Kidney (tissue), 14 donors: ENCODE results near the gene ASB6. TPM values are rescaled to one million over a fixed set of nuclear protein-coding genes. Genes with fewer than 3 reads are reported as not detected.
"Not testable (repeated sequence)": the region's sequence is repeated elsewhere in the genome, so short reads cannot be mapped to it uniquely, and the experiment has no call there.

Experiments used
- DNase-seq, 5 donors: peaks; one replicate each; pipeline ENCODE4 v3.0.0-alpha.2; 2013 to 2020
- FAIRE-seq: peaks from 2 replicates; lab custom pipeline; 2012; peaks lifted over from hg19 to GRCh38; lab: Jason Lieb, UNC
- H3K27ac ChIP-seq, 2 donors: one replicate each; pipeline ENCODE4 v1.7.0; 2013; ENCODE audit warnings: low read depth in 2 of 2, low read length in 2 of 2, inconsistent platforms in 1 of 2
- H3K27me3 ChIP-seq: one replicate; pipeline ENCODE4 v1.7.1; 2013; ENCODE audit warnings: low read length, inconsistent platforms; ENCODE audit not compliant: control insufficient read depth, insufficient read depth
- H3K36me3 ChIP-seq, 3 donors: one replicate each; pipeline versions ENCODE4 v1.7.0 to v1.7.1; 2013; ENCODE audit warnings: low read length in 3 of 3, control low read depth in 1 of 3, inconsistent platforms in 1 of 3; ENCODE audit not compliant: insufficient read depth in 3 of 3, control insufficient read depth in 2 of 3
- H3K4me1 ChIP-seq, 3 donors: one replicate each; pipeline versions ENCODE4 v1.7.0 to v1.7.1; 2013; ENCODE audit warnings: low read length in 3 of 3, inconsistent platforms in 1 of 3, low read depth in 1 of 3; ENCODE audit not compliant: control insufficient read depth in 2 of 3, insufficient read depth in 2 of 3
- H3K4me3 ChIP-seq, 3 donors: one replicate each; pipeline versions ENCODE4 v1.7.0 to v1.8.1; 2013; ENCODE audit warnings: low read length in 3 of 3, control low read depth in 1 of 3, inconsistent platforms in 1 of 3
- H3K9ac ChIP-seq, 3 donors: one replicate each; pipeline versions ENCODE4 v1.7.0 to v1.7.1; 2013; ENCODE audit warnings: low read length in 3 of 3, control low read depth in 1 of 3, inconsistent platforms in 1 of 3
- H3K9me3 ChIP-seq, 3 donors: one replicate each; pipeline versions ENCODE4 v1.7.0 to v1.7.1; 2013; ENCODE audit warnings: low read length in 3 of 3, control low read depth in 1 of 3, inconsistent platforms in 1 of 3; ENCODE audit not compliant: control insufficient read depth in 2 of 3, insufficient read depth in 1 of 3
- intact Hi-C: fragments of 100-400 bp; cut with DNase I; formaldehyde crosslinking; loops from one replicate; pipeline ENCODE4 v1.11.1; 2022
- polyA plus RNA-seq: library from polyadenylated mRNA; stranded (reverse); fragments of 350-450 nt; fragmentation: Illumina TruSeq; extraction: RNeasy Lipid Tissue Mini Kit (QIAGEN cat#74804); gene quantifications from one replicate; pipeline ENCODE4 v1.2.3, GENCODE V29; 2014; ENCODE audit warnings: low read depth, low replicate concordance; ENCODE audit not compliant: insufficient read depth
- total RNA-seq: library from RNA; stranded (reverse); fragmentation: NEBNext Ultra II Directional; extraction: Animal tissue kit (Norgen Biotek cat#: 25700); gene quantifications from one replicate; pipeline ENCODE4 v1.2.1, GENCODE V29; 2021
- TF ChIP-seq, protein P1 (sequence below): IDR thresholded peaks from 3 replicates; pipeline ENCODE4 v1.5.1; 2012; ENCODE audit warnings: mild to moderate bottlenecking, moderate library complexity, borderline replicate concordance; ENCODE audit not compliant: insufficient read depth; ENCODE audit errors: extremely low read depth
- donor health status: control.
- donor health status: control.
- donor health status: control.
- donor health status: control.
- donor health status: control.
- donor health status: DM: yes; HTN: yes; CAD: no.
- donor health status: Normal renal cell carcinoma (clear cell type).

ASB6 gene
- total and polyA plus RNA-seq, 2 donors from 2014 or later: 18.1 to 22.5 TPM

DNA sequence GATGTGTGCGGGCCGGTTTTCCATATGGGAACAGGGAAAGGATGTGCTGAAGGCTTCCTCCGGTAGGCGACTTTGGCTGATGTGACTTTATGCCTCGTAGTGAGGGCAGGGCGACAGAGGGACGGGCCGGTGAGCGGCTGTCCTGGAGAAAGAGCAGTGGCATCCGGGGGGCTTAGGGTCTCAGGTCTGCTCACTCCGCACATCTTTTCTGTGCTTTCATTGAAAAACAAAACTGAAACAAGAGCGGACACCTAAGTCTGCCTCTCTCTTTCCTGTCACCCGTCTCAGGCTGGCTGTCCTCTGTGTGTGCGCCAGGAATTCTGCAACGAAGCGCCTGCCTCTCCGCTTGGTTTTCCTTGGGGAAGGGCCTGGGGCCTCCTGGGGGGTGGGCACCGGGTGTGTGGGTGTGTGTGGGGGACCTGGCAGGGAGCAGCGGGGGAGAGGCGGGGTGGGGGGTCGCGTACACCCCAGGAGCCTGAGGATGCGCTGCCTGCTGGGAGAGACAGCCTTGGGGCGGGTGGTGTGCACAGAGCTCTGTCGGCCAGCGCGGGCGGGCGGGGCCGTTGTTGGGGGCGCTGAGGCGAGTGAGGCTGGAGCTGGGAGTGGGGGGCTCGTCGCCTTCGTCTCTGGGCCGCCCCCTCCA lies 22.9 kb upstream of the ASB6 start:
- no peak overlapping the region for H3K9ac ChIP-seq
- peak in 2 of 5 donors; percentile 35 to 42 for DNase-seq
- no peaks in the 10 kb centered on the region for H3K27me3 ChIP-seq

DNA sequence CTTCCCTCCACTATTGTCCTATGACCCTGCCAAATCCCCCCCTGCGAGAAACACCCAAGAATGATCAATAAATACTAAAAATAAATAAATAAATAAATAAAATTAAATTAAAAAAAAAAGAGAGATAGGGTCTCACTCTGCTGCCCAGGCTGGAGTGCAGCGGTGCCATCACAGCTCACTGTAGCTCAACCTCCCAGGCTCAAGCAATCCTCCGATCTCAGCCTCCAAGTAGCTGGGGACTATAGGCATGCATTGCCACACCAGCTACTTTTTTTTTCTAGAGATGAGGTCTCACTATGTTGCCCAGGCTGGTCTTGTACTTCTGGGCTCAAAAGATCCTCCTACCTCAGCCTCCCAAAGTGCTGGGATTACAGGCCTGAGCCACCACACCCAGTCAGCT lies 20.3 kb upstream of the ASB6 start:
- H3K9me3 ChIP-seq, H3K36me3 ChIP-seq, FAIRE-seq, DNase-seq, H3K4me1 ChIP-seq, H3K27me3 ChIP-seq, H3K4me3 ChIP-seq, intact Hi-C loops, H3K9ac ChIP-seq, H3K27ac ChIP-seq: not testable (repeated sequence)

More for the DNA sequence above, 22.9 kb upstream of the ASB6 start:
- H3K4me1 ChIP-seq: no peaks in the 10 kb centered on the region
- no peaks in the 10 kb centered on the region for H3K9me3 ChIP-seq
- H3K27ac ChIP-seq: no peak overlapping the region
- intact Hi-C loops: no loop called here
- peak overlapping the region; percentile 11 to 29 (median 24) for H3K4me3 ChIP-seq
- TF ChIP-seq, protein P1, sequence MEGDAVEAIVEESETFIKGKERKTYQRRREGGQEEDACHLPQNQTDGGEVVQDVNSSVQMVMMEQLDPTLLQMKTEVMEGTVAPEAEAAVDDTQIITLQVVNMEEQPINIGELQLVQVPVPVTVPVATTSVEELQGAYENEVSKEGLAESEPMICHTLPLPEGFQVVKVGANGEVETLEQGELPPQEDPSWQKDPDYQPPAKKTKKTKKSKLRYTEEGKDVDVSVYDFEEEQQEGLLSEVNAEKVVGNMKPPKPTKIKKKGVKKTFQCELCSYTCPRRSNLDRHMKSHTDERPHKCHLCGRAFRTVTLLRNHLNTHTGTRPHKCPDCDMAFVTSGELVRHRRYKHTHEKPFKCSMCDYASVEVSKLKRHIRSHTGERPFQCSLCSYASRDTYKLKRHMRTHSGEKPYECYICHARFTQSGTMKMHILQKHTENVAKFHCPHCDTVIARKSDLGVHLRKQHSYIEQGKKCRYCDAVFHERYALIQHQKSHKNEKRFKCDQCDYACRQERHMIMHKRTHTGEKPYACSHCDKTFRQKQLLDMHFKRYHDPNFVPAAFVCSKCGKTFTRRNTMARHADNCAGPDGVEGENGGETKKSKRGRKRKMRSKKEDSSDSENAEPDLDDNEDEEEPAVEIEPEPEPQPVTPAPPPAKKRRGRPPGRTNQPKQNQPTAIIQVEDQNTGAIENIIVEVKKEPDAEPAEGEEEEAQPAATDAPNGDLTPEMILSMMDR: no peak
- H3K36me3 ChIP-seq: no peaks in the 10 kb centered on the region
- no peak for FAIRE-seq

GRCh38 chr9:129661029-129661428 lies 19.1 kb upstream of the ASB6 start:
- no peak overlapping the region for H3K4me3 ChIP-seq
- no peaks in the 10 kb centered on the region for H3K36me3 ChIP-seq
- FAIRE-seq (no peak), DNase-seq (no peak)
- TF ChIP-seq, protein P1: no peak
- H3K27ac ChIP-seq: no peak overlapping the region
- no peak overlapping the region for H3K9ac ChIP-seq
- no peaks in the 10 kb centered on the region for H3K27me3 ChIP-seq
- intact Hi-C loops: no loop called here
- H3K9me3 ChIP-seq: no peaks in the 10 kb centered on the region
- H3K4me1 ChIP-seq: no peaks in the 10 kb centered on the region

GRCh38 chr9:129656795-129657390 lies 14.9 kb upstream of the ASB6 start:
- no peak overlapping the region for H3K4me3 ChIP-seq
- TF ChIP-seq, protein P1: no peak
- intact Hi-C loops: no loop called here
- no peaks in the 10 kb centered on the region for H3K36me3 ChIP-seq
- no peak overlapping the region for H3K9ac ChIP-seq
- no peaks in the 10 kb centered on the region for H3K27me3 ChIP-seq
- H3K27ac ChIP-seq: no peak overlapping the region
- H3K4me1 ChIP-seq: peaks cover 0 to 4% (median 0%) of the 10 kb centered on the region in 3 donors
- H3K9me3 ChIP-seq: no peaks in the 10 kb centered on the region
- DNase-seq (no peak), FAIRE-seq (no peak)
